SIG-M5 treated with dmso at 0.1 percent for 504 hours (cell line): ENCODE results near the gene COG4.
"Not testable (repeated sequence)": the region's sequence is repeated elsewhere in the genome, so short reads cannot be mapped to it uniquely, and the experiment has no call there.

Experiments
- DNase-seq: peaks from one replicate; lab custom pipeline; 2025; ENCODE audit not compliant: unreplicated experiment; lab: John Stamatoyannopoulos, UW

Gene COG4

DNA sequence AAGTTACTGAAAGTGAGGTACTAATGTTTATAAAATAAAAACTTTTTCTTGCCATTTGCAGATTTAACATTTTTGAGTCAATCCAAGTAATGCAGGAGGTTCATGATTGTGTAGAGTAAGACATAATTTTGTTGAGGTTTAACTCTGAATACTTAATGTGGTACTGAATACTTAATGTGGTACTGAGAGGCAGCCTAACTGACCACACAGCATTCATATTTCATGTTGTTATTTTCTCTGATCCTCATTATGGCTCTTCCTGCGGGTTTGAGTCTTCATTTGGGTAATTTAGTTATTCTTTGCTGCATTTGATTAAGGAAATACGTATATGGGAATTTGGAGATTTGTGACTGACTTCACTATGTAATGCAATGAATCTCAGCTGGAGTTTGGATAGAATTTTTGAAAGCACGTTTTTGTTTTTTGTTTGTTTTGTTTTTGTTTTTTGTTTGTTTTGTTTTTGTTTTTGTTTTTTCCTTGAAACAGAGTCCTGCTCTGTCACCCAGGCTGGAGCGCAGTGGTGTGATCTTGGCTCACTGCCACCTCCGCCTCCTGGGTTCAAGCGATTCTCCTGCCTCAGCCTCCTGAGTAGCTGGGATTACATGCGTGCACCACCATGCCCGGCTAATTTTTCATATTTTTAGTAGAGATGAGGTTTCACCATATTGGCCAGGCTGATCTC, 4.1 kb upstream of the COG4 start:
- no peak for DNase-seq

DNA sequence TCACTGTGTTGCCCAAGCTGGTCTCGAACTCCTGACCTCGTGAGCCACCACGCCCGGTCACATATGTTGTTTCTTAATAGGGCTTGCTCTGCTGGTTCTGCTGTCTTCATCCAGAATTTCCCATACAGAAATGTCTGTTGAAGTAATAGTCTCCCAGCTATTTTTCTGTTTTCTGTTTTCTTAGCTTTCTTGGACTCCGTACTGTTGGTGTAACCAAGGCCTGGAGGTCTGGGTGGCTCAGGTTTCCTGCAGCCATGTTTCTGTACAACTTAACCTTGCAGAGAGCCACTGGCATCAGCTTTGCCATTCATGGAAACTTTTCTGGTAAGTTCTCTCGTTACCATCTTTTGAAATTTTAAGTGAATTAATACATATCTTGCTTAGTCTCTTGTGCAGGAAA, 3.0 kb upstream of the COG4 start:
- no peak for DNase-seq

DNA sequence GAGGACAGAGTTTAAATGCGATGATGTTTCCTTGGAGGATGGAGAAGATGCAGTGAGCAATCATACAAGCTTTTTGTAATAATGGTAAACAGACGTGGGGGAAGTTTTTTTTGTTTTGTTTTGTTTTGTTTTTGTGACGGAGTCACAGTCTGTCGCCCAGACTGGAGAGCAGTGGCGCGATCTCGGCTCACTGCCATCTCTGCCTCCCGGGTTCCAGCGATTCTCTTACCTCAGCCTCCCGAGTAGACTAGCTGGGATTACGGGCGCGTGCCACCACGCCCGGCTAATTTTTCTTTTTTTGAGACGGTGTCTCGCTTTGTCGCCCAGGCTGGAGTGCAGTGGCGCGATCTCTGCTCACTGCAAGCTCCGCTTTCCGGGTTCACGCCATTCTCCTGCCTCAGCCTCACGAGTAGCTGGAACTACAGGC, 1.1 kb upstream of the COG4 start:
- not testable (repeated sequence) for DNase-seq

DNA sequence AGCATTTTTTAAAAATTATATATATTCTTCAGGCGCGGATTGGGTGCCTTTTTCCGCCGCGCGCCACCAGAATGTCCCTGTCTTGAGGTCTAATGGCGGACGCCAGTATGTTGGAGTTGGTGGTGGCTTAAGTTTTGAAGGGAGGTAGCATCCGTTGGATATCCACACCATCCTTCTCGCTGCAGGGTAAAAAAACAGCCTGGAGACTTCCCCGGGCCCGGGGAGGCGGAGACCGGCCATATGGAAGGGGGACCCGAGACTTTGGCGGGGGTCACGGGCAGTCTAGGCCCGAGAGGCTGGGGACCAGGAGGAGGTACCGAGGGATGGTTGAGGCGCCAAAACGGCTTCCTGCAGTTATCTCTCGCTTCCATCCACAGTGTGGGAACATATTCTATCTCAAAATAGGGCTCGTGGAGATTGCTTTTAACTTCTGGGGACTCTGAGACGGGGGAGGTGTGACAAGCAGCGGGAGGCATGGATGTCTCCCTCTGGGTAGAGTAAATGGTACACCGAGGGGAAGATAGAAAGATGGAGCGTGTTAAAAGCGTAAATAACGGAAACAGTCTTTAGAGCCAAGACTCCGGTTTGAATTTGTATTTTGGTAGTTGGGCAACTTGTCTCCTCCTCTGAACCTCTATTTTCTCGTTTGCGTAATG, 517 bp upstream of the COG4 start, which contains the start of gene SF3B3:
TSS of gene SF3B3 (plus strand) at position 74 of the 656 bp plus-strand sequence. CDS start 2,841 bp downstream, outside the sequence.
- DNase-seq: peak; percentile 79

DNA sequence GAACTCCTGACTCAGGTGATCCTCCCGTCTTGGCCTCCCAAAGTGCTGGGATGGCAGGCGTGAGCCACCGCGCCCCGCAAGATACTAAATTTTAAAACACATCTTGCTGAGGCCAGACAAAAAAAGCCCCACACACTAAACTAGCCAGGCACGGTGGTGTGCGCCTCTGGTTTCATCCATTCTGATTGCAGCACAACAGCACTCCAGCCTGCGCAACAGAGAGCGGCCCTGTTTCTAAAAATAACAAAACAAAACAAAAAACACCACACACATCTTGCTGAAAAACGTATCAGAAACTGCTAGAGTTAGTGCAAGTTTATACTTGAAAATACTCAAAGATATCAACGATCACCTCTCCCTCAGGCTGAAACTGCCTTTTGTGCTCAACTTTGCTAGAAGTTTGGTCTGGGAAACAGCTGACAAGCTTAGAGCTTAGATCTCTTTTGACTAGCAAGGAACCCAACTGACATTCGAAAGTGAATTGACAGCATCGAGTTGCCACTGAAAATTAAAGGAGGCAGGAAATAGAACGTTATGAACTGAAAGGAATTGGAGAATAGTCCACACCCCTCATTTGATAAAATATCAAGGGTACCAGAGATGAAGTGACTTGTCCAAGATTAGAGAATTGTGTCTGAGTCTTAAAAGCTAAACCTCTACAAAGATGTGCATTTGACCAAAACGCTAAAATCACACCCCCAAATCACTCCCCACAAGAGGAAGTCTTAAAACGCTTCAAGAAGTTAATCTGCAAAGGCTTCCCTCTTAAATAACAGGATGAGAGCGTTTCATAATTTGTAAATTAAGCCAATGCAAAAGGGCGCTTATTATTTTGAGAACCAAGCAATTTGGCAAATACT, 908 bp downstream of the COG4 start:
- peak; percentile 60 for DNase-seq

DNA sequence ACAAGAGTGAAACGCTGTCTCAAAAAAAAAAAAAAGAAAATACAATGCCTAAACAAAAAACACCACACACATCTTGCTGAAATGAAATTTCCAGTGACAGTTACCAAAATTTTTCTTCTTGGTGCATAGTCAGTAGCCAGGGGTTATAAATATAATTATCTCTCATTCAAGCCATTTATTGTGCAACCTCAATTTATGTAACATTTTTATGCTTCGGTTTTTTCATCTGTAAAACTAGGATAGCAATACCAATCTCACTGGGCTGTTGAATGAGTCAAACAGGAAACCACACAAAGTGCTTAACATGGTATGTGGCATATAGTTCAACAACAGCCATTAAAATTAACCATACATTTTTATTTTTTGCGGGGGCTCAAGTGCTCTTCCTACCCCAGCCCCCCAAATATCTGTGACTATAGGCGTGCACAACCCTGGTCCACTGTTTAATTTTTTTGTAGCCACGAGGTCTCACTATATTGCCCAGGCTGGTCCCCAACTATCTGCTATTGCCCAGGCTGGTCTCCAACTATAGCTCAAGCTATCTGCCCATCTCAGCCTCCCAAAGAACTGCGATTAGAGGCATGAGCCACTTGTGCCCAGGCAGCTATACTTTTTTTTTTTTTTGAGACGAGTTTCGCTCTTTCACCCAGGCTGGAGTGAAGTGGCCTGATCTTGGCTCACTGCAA, 2.6 kb downstream of the COG4 start:
- peak; percentile 88 for DNase-seq

DNA sequence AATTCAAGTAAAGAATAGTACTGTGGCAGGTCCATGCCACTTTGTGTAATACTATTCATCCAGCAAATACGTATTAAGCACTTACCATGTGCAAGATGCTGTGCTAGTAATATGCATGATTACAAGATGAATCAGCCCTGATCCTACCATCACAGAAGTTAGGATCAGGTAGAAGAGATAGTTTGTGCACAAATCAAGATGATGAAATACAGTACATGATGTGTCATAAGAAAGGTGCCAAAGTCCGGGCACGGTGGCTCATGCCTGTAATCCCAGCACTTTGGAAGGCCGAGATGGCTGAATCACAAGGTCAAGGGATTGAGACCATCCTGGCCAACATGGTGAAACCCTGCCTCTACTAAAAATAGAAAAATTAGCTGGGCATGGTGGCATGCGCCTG, 10.9 kb downstream of the COG4 start:
- DNase-seq: no peak

DNA sequence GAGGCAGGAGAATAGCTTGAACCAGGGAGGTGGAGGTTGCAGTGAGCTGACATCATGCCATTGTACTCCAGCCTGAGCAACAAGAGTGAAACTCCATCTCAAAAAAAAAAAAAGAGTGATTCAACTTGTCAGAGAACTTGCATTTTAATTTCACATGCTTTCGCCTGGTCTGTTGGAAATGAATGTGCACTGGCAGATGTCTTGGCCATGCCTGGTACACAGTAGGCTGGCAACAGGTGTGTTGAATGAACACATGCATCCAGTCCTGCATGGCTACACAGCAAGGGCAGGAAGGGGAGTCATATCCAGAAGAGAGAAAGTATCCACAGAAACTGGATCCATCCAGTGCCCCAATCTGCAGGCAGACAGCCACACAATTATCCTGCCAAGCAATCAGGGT, 11.5 kb downstream of the COG4 start:
- no peak for DNase-seq

DNA sequence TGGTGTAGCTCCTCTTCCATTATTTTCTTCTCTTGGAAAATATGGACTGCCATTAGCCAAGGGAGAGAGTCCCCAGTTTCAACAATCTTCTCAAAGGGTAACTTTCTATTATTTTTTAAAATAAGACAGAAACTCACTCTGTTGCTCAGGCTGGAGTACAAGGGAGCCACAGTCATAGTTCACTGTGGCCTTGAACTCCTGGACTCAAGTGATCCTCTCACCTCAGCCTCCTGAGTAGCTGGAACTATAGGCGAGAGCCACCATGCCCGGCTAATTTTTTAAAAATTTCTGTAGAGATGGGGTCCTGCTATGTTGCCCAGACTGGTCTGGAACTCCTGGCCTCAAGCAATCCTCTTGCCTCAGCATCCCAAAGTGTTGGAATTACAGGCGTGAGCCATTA, 13.1 kb downstream of the COG4 start:
- DNase-seq: no peak

DNA sequence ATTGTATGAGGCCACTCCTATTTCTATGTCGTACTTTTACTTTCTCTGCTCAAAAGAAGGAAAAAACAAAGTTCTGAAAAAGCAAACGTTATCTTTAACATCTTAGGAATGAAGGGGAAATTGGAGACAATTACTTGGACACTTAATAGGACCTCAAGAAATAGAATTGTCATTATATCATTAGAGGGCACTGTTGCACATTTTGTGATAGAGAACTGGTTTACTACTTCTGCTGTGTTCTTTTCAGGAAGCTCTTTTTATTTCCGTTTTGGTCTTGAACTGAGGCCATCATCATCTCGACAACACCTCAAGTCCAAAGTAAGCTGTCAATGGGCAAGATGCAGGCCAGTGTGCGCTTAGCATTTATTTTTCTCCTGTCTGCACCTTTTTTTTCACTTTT, 14.6 kb downstream of the COG4 start:
- peak; percentile 57 for DNase-seq

DNA sequence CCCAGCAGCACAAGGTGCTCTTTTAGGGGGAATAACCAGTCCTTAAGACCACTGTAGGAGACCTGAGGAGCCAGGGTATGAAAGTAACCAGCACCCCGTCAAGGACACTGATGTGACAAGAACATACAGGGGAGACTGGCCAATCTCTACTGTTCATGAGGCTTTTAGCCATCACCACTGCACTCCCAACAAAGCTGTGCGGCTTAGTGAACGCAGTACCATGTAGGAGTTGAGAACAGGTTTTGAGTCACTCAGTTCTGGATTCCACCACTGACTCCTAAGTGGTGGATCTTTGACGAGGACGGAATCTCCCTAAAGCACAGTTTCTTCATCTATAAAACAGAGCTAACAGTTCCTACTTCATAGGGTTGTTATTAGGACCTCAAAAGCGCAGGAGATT, 26.8 kb downstream of the COG4 start:
- DNase-seq: no peak

DNA sequence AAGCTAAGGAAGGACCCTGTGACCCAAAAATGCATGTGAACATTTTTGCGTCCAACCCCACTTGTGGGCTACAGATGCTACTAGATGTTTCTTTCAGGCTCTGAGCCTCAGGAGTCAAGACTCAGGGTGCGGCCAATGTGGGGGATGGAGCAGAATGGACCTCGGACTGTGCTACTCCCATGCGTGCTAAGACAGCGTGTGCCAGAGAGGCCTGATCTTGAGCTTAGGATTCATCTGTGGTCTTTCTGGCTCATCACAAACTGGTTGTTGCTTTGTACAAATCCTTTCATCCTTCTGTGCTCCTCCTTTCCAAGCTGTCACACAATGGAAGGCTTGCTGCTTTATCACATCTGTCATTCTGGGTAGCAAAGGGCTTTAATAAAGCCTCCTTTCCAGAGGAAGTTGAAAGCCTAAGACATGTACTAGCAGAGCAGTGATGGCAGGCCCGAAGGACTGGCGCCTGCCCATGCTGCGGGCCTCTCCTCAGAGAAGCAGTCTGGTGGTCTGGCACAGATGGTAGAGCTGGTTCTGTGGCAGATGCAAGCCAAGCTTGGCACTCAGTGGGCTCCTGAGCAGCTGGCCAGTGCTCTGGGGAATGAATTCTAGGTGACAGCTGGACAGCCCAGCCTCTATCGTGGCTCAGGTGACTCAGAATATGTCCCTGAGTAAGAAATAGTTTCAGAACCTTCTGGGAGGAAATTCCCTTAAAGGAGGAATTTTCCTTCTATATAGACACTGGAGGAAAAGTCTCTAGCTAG, 27.8 kb downstream of the COG4 start:
- no peak for DNase-seq

DNA sequence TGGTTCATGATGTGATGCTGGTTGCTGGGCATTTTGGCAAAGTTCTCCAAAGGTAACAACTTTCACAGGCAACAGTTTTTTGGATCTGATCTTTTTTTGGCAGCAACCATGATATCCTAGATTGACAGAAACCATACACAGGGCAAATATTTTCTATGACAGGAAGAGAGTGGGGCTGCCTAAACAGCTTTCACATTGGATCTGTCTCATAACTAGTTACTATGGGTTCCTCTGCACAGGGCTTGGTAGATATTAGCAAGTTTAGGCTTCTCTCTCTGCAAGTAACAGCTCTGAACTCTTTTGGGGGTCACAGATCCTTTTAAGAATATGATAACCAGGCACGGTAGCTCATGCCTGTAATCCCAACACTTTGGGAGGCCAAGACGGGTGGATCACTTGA, 28.6 kb downstream of the COG4 start:
- no peak for DNase-seq

DNA sequence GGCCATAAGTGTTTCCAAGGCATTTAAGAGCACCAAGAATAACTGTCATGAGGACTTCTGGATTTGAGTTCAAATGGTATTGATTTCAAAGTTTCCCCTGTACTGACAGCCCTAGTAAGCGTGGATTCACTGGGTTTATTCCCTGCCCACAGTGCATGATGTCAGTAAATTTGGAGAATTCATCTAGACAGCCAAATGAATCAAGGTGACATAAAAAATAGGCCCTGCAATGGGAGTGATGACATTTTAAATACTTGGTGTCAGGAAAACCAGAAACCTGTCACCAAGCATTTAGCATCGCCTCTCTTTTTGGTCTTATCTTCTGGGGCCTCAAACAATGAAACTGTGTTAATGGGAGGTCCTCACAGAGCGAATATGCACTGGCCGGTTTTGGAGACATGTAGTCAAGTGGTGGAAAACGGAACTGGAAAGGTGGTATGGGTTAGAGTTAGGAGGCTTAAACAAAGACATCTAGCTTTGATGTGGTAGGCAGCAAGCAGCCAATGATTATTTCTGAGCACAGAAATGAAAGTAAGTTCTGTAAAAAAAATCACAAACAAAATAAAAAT, 29.1 kb downstream of the COG4 start:
- no peak for DNase-seq

DNA sequence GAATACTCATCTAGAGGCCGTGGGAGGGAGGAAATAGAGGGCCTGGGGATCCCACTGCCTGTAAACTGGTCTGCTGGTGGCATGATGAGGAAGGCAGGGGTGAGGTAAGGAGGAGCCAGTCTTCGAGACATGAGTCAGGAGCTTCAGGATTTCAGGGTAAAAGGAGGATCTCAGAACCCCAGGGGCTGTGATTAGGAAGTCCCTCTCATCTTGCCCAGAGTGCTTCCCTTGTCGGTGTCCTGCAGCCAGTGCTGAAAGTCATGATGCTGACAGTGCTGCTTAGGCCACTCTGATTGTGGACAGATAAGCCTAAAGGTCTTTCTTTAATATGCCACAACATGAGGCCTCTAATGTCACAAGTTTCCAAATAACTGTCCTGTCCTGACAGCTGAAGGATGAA, 29.6 kb downstream of the COG4 start:
- DNase-seq: no peak

DNA sequence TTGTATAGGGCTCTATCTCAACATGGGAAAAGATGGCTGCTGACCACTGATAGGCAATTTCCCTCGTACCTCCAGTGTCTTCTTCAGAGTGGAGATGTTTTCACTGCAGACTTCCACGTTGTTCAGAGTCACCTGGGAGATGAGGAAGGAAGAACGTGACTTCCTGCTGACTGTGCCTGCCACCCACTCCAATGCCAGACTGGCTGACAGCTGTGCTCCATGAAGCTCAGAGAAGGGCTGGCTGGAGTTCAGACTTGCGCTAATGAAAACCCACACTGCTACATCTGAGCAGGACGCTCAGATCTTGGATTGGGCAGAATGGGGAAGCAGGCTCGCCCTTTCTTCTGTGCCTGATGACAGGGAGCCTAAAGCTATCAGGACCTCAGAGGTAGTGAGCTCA, 33.1 kb downstream of the COG4 start:
- DNase-seq: no peak

DNA sequence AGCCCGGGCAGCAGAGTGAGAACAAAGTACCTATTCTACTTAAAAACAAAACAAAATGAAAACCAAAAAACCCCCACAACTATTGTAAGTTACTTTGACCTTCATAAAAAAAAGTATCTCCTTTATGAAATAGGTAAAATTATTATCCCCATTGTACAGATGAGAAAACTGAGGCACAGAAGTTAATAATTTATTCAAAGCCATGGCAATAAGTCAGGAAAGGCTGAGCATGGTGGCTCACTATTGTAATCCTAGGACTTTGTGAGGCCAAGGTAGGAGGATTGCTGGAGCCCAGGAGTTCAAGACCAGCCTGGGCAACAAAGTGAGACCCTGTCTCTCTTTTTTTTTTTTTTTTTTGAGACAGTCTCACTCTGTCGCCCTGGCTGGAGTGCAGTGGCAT, 38.5 kb downstream of the COG4 start:
- DNase-seq: no peak

DNA sequence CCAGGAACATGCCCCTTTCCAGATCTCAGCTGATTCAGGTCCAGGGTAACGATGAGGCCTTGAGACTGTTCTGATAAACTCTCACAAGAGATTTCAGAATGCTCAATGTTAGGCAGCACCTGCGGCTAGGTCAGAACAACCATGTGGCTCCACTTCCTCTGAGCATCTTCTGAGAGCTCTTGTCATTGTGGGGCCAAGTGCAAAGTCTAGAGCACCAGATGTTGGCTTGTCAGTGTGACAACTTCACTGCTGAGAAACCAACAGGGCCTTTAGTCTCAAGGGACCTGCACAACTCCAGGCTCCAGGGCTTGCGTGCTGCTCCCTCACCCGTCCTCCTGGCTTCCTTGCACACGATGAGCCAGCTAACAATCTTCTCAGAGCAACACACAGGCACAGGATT, 39.9 kb downstream of the COG4 start:
- DNase-seq: no peak

DNA sequence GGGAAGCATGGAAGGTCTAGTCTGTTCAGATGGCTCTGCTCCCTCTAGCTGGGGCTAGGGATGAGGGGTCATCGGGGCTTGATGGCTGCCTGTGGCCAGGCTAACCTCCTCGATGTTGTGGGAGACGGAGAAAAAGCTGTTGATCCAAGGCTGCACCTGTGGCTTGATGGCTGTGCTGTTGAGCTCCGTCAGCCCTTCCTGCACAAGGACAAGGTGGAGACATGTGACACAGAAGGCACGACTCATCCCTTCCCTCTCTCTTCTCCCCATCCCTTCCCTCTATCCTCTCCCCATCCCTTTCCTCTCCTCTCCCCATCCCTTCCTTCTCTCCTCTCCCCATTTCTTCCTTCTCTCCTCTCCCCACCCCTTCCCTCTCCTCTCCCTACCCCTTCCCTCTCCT, 40.7 kb downstream of the COG4 start:
- DNase-seq: no peak

DNA sequence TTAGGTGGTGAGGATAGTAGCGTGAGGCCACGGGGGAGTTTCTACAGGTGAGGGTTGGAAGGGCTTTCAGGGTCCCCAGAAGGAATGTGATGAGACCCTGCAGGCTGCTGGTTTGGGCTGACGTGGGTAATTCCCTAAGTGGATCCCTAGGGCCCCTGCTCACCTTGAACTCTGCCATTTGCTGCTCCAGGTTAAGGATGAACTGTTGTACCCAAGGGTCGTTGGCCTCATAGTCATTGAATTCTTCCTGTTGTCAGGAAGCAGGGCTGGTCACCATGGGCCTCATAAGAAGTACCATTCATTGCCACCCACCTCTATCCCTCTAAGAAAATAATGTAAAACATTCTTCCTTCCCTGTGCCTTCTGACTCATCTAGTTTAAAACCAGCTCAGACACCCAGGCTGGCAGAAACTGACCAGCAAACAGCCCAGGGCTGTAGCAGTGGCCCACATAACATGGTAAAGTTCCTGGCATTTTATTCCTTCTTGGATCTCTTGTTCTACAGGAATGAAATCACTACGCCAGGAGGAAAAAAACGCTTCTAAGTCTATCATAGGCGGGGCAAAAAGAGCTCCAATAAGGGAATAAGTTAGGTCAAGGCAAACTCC, 41.3 kb downstream of the COG4 start:
- DNase-seq: no peak
